Panc1 (cell line): Measurements from ENCODE around the gene SAP130. TPM values are rescaled to one million over a fixed set of nuclear protein-coding genes. Genes with fewer than 3 reads are reported as not detected.

Source experiments
- ATAC-seq: fragments of 200-7000 bp; cut with Tn5 transposase; 2 replicates; pipeline ENCODE4 v1.9.1; 2020; ENCODE audit warnings: mild to moderate bottlenecking, moderate library complexity
- BruUV-seq: library from RNA; stranded (reverse); fragments of 400-500 nt; replicated peaks from 2 replicates; lab custom pipeline; 2021; lab: Mats Ljungman, UMichigan
- CTCF ChIA-PET: fragments of 300-600 bp; sonication (Branson Sonifier 250); formaldehyde crosslinking; loops from one replicate; lab custom pipeline; 2022; ENCODE audit warnings: antibody characterized with exemption; lab: Charles Lee
- POLR2A ChIA-PET: fragments of 300-600 bp; sonication (Branson Sonifier 250); formaldehyde crosslinking; loops from one replicate; lab custom pipeline; 2022; ENCODE audit warnings: antibody characterized with exemption; lab: Charles Lee
- DNase-seq: peaks from one replicate; pipeline ENCODE4 v3.0.0-alpha.2; 2010; ENCODE audit warnings: low read depth, low spot score
- H3K27ac ChIP-seq: 2 replicates; pipeline ENCODE4 v1.5.1; 2011; ENCODE audit warnings: mild to moderate bottlenecking, low read length, inconsistent platforms
- H3K27me3 ChIP-seq: fragments of 200-500 bp; sonication (Bioruptor generic); 2 replicates; pipeline ENCODE4 v1.6.0; 2014; ENCODE audit warnings: low read length, inconsistent platforms; ENCODE audit not compliant: control insufficient read depth, insufficient read depth
- H3K36me3 ChIP-seq: fragments of 200-500 bp; sonication (Bioruptor generic); 2 replicates; pipeline ENCODE4 v1.5.1; 2014; ENCODE audit warnings: inconsistent platforms, mild to moderate bottlenecking, low read length, moderate library complexity; ENCODE audit not compliant: control insufficient read depth, insufficient read depth
- H3K4me1 ChIP-seq: 2 replicates; pipeline ENCODE4 v1.5.1; 2011; ENCODE audit warnings: inconsistent platforms, mild to moderate bottlenecking, low read length, moderate library complexity; ENCODE audit not compliant: control insufficient read depth, insufficient read depth
- H3K4me3 ChIP-seq, 2 experiments: 2 replicates each; pipeline ENCODE4 v1.5.1; 2011 to 2012; ENCODE audit warnings: low read depth in 2 of 2, low read length in 2 of 2, mild to moderate bottlenecking in 2 of 2, inconsistent platforms in 1 of 2, moderate library complexity in 1 of 2
- H3K9me3 ChIP-seq: fragments of 200-500 bp; sonication (Bioruptor generic); 2 replicates; pipeline ENCODE4 v1.5.1; 2014; ENCODE audit warnings: low read depth, mild to moderate bottlenecking, inconsistent platforms, low read length, moderate library complexity; ENCODE audit not compliant: control insufficient read depth, insufficient read depth
- CTCF ChIP-seq: fragments of 450-650 bp; IDR thresholded peaks from 2 replicates; pipeline ENCODE4 v1.5.1; 2017; ENCODE audit warnings: mild to moderate bottlenecking
- POLR2AphosphoS5 ChIP-seq: IDR thresholded peaks from 2 replicates; pipeline ENCODE4 v1.6.1; 2012; ENCODE audit warnings: mild to moderate bottlenecking, low read depth, low read length, moderate library complexity
- REST ChIP-seq, 2 experiments: IDR thresholded peaks; 2 replicates each; pipeline ENCODE4 v1.6.1; 2011 to 2012; ENCODE audit warnings: low read depth in 2 of 2, control low read depth in 1 of 2, low read length in 1 of 2, mild to moderate bottlenecking in 1 of 2, moderate library complexity in 1 of 2; ENCODE audit not compliant: insufficient read depth in 1 of 2
- SIN3A ChIP-seq: IDR thresholded peaks from 2 replicates; pipeline ENCODE4 v1.6.1; 2012; ENCODE audit warnings: low read depth, mild to moderate bottlenecking, low read length, moderate library complexity, borderline replicate concordance; ENCODE audit not compliant: insufficient read depth
- TCF7L2 ChIP-seq: IDR thresholded peaks from 2 replicates; pipeline ENCODE4 v1.6.1; 2011; ENCODE audit warnings: mild to moderate bottlenecking, low read depth, low read length, inconsistent platforms
- in situ Hi-C: cut with HindIII; loops from 2 replicates; pipeline ENCODE4 v1.10.0; 2016; ENCODE audit warnings: low sequenced_read_pairs, low pct_unique_long_range_greater_than_20kb
- intact Hi-C: fragments of 100-400 bp; cut with micrococcal nuclease; formaldehyde crosslinking; loops from one replicate; pipeline ENCODE4 v1.10.0; 2022; ENCODE audit not compliant: unreplicated experiment
- total RNA-seq: library from RNA; stranded (reverse); gene quantifications from one replicate; pipeline ENCODE4 v1.2.1, GENCODE V29; 2021; ENCODE audit not compliant: unreplicated experiment

Gene SAP130
- total RNA-seq, 1 experiment from 2014 or later, result 34.6 TPM

DNA sequence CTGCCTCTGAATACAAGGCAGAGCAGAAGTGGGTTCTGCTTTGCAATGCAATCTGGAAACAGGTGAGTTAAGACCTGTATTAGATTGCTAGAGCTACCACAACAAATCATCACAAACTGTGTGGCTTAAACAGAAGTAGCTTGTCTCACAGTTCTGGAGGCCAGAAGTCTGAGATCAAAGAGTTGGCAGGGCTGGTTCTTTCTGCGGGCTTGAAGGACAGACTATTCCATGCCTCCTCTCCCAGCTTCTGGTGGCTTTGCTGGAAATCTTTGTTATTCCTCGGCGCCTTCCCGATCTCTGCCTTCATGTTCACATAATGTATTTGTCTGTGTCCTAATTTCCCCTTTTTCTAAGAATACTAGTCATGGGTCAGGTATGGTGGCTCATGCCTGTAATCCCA lies 58.4 kb downstream of the SAP130 start:
- ChIA-PET POLR2A (no interaction called here), CTCF (no interaction called here)
- H3K27me3 ChIP-seq, result no peaks in the 10 kb centered on the region
- in situ Hi-C loops, result no loop called here
- intact Hi-C loops, result no loop called here
- H3K4me1 ChIP-seq, result no peaks in the 10 kb centered on the region
- BruUV-seq, result no TSS peak
- no peak for ATAC-seq
- H3K36me3 ChIP-seq, result no peaks in the 10 kb centered on the region
- H3K4me3 ChIP-seq, result no peak overlapping the region
- DNase-seq, result no peak
- H3K9me3 ChIP-seq, result no peaks in the 10 kb centered on the region
- TF ChIP-seq POLR2AphosphoS5 (no peak), CTCF (no peak), SIN3A (no peak), TCF7L2 (no peak), REST (IDR thresholded peaks at IDR 0.05; ENCODE audit: insufficient read depth in 1 of 2, low read depth in 2 of 2, low read length in 1 of 2) (no peak)
- H3K27ac ChIP-seq, result no peak overlapping the region

DNA sequence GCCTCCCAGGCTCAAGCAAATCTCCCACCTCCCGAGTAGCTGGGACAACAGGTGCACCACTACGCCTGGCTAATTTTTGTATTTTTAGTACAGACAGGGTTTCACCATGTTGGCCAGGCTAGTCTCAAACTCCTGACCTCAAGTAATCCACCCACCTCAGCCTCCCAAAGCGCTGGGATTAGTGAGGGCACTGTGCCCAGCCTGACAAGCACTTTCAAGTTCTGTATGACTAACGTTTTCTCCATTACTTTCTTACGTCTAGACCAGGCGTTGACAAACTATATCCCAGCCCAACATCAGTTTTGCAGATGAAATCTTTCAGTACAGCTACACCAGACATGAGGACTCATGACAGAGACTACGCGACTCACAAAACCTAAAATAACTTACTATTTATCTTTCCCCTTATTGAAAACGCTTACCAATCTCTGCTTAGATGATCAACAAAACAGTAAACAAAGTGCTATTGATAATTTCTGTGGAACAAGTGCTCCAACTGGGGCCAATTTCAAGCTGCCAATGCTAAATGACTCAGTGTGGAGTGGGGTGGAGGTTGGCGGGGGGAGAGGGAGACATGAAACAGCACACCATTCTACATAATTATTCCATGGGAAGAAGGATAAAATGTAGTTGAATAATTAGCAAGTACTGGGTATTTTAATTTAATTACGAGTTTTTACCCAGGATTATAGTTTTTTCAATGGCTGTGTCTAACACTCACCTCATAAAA lies 59.1 kb downstream of the SAP130 start:
- no peak overlapping the region for H3K4me3 ChIP-seq
- DNase-seq (no peak), ATAC-seq (no peak)
- H3K27me3 ChIP-seq, result no peaks in the 10 kb centered on the region
- H3K9me3 ChIP-seq, result no peaks in the 10 kb centered on the region
- TF ChIP-seq SIN3A (no peak), REST (IDR thresholded peaks at IDR 0.05; ENCODE audit: insufficient read depth in 1 of 2, low read depth in 2 of 2, low read length in 1 of 2) (no peak), TCF7L2 (no peak), POLR2AphosphoS5 (no peak), CTCF (no peak)
- CTCF ChIA-PET, result no interaction called here
- no peaks in the 10 kb centered on the region for H3K4me1 ChIP-seq
- intact Hi-C loops (no loop called here), in situ Hi-C loops (no loop called here)
- POLR2A ChIA-PET, result no interaction called here
- H3K27ac ChIP-seq, result no peak overlapping the region
- no TSS peak for BruUV-seq
- no peaks in the 10 kb centered on the region for H3K36me3 ChIP-seq
